GM12878 (cell line): Measurements from ENCODE around the gene TGFBRAP1.

Experiments
- CBFB ChIP-seq: IDR thresholded peaks from 2 replicates; pipeline ENCODE4 v1.6.1; 2016; ENCODE audit warnings: antibody characterized with exemption, low read depth
- CTCF ChIP-seq, 3 experiments: IDR thresholded peaks in 2 of 3; conservative IDR thresholded peaks in 1 of 3; 2 replicates each; pipeline ENCODE4 v1.5.1; 2011; ENCODE audit warnings: low read depth in 3 of 3, low read length in 3 of 3, mild to moderate bottlenecking in 3 of 3, control low read depth in 2 of 3, moderate library complexity in 2 of 3, inconsistent platforms in 1 of 3, mixed read lengths in 1 of 3; ENCODE audit not compliant: control insufficient read depth in 2 of 3, insufficient read depth in 1 of 3; ENCODE audit errors: extremely low read depth in 1 of 3
- MXI1 ChIP-seq: fragments of 150-350 bp; IDR thresholded peaks from 2 replicates; pipeline ENCODE4 v1.6.1; 2011; ENCODE audit warnings: low read depth, mild to moderate bottlenecking, inconsistent platforms, low read length, improper control_type of control experiment
- POLR2A ChIP-seq: IDR thresholded peaks from 2 replicates; pipeline ENCODE4 v1.6.1; 2011; ENCODE audit warnings: low read depth, mild to moderate bottlenecking, low read length
- RFX5 ChIP-seq: IDR thresholded peaks from 2 replicates; pipeline ENCODE4 v1.6.1; 2011; ENCODE audit warnings: low read depth, low read length, improper control_type of control experiment
- TF ChIP-seq, protein P1 (sequence below): IDR thresholded peaks from 2 replicates; pipeline ENCODE4 v1.6.1; 2012; ENCODE audit warnings: low read depth, low read length, improper control_type of control experiment

DNA sequence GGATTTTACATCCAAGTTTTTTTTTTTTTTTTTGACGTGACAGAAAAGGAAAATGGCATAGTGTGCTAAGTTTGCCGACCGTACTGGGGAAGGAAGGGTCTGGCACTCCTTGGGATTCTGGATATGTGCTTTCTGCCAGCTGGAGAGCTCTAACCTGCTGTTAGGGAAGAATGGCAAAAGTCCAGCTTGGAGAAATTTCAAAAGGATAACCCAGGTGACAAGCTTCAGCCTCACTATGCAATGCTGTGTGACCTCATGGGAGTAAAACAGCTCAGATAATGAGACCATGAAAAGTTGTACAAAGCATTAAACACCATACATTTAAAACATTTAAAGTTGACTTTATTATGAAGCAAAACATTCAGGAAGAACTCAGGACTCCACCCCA, 98.3 kb downstream of the TGFBRAP1 start:
- TF ChIP-seq RFX5 (no peak), MXI1 (no peak), CBFB (no peak), CTCF (IDR thresholded peaks at IDR 0.05 in 2 of 3, conservative IDR thresholded peaks at IDR 0.05 in 1 of 3; ENCODE audit: control insufficient read depth in 2 of 3, extremely low read depth in 1 of 3, insufficient read depth in 1 of 3, low read depth in 3 of 3, low read length in 3 of 3) (no peak), POLR2A (no peak)
- TF ChIP-seq, protein P1, sequence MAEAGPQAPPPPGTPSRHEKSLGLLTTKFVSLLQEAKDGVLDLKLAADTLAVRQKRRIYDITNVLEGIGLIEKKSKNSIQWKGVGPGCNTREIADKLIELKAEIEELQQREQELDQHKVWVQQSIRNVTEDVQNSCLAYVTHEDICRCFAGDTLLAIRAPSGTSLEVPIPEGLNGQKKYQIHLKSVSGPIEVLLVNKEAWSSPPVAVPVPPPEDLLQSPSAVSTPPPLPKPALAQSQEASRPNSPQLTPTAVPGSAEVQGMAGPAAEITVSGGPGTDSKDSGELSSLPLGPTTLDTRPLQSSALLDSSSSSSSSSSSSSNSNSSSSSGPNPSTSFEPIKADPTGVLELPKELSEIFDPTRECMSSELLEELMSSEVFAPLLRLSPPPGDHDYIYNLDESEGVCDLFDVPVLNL: no peak
